ENCODE measurements around the gene PRUNE2.

The PRUNE2 gene

GRCh38 chr9:76644171-76644570 is 261.7 kb downstream of the PRUNE2 start:
- no peak overlapping the region for H3K4me3 ChIP-seq (ENCODE audit: low read depth, low read length)
- no peak for TF ChIP-seq CTCF (IDR thresholded peaks at IDR 0.05; ENCODE audit: low read depth, low read length, missing control alignments)
- DNase-seq (ENCODE audit: low read depth): no peak

DNA sequence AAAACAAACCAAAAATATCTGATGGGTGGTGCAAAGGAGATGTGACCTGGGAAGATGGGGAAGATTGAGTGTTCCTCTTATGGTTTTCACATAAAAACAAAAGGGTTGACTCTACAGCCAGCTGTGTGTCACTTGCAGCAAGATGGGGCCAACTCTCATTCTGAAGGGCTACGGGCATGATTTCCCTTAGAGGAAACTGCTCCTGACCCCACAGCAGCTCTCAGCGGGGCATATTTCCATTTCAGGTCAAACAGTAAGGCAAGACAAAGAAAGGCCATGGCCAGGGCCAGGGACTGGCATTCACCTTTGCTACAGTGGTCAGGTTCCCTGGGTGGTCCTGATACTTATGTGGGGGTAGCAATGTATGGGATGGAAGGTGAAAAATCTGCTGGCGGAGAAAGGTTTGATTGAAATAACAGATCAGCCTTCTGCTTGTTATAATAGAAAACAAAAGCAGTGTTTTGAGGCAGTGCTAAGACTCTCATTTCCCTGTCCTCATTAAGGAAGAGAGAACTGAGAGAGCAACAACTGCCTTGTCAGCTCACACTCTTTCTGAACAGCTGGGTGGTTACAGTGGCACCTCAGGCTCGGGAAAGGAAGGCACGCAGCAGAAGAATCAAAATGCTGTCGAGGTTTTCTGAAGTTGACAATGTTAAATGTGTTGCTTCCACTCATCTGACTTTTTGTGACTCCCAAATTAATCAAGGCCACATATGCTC is 262.4 kb downstream of the PRUNE2 start:
- peak; percentile 57 for DNase-seq (ENCODE audit: low read depth)
- no peak for TF ChIP-seq CTCF (IDR thresholded peaks at IDR 0.05; ENCODE audit: low read depth, low read length, missing control alignments)
- H3K4me3 ChIP-seq (ENCODE audit: low read depth, low read length): no peak overlapping the region

DNA sequence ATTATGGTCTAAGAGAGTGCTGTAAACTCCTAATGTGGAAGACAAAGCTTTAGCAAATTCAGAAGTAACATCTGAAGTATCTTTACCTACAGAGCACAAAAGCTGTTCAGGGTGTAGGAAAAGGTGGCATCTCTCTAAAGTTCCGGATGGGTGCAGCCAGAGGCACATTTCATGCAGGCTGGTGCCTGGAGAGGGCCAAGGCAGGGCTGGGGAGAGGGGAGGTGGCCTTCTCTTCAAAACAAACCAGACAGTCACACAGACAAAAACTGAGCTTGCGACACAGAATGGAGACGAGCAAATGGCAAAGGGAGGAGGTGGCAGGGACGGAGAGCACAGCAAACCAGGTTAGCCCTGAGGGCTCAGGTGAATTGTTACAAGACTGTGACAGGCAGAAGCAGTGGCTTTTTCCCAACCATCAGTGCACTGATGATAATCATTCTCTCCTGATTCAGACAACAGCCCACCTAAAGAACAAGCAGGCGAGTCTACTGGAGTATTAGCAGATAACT is 263.2 kb downstream of the PRUNE2 start:
- no peak for TF ChIP-seq CTCF (IDR thresholded peaks at IDR 0.05; ENCODE audit: low read depth, low read length, missing control alignments)
- H3K4me3 ChIP-seq (ENCODE audit: low read depth, low read length): no peak overlapping the region
- no peak for DNase-seq (ENCODE audit: low read depth)

- TF ChIP-seq CTCF (IDR thresholded peaks at IDR 0.05; ENCODE audit: low read depth, low read length, missing control alignments): no peak
- DNase-seq (ENCODE audit: low read depth): no peak
- H3K4me3 ChIP-seq (ENCODE audit: low read depth, low read length): no peak overlapping the region
Measured at GRCh38 chr9:76642074-76642473, 263.8 kb downstream of the PRUNE2 start.

- no peak for DNase-seq (ENCODE audit: low read depth)
- H3K4me3 ChIP-seq (ENCODE audit: low read depth, low read length): no peak overlapping the region
- no peak for TF ChIP-seq CTCF (IDR thresholded peaks at IDR 0.05; ENCODE audit: low read depth, low read length, missing control alignments)
Measured at GRCh38 chr9:76638001-76638400, 267.9 kb downstream of the PRUNE2 start.

DNA sequence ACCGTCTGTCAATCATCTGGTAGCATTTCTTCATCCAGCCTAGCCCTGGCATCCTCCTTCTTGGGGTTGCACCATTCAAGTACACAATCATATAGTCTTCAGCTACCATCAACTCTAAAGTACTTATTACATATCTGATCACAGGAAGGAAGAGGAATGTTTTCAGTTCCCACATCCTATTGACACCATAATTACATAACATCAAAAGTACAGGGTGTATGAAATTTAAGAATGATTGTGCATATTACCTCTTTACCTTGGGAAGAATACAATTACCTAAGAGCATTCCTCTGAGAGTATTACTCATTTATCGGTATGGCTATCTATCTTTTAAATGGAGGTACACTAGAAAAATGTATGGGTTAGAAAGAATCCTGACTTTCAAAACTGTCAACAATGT is 268.5 kb downstream of the PRUNE2 start:
- no peak for DNase-seq (ENCODE audit: low read depth)
- no peak overlapping the region for H3K4me3 ChIP-seq (ENCODE audit: low read depth, low read length)
- TF ChIP-seq CTCF (IDR thresholded peaks at IDR 0.05; ENCODE audit: low read depth, low read length, missing control alignments): no peak

Measured in GM12864 (cell line).